Measurements from ENCODE around the gene KRTAP12-2. TPM values are rescaled to one million over a fixed set of nuclear protein-coding genes. Genes with fewer than 3 reads are reported as not detected.
"Not testable (repeated sequence)": the region's sequence is repeated elsewhere in the genome, so short reads cannot be mapped to it uniquely, and the experiment has no call there.

The KRTAP12-2 gene
- total RNA-seq, 1 donor from 2014 or later, result not detected

DNA sequence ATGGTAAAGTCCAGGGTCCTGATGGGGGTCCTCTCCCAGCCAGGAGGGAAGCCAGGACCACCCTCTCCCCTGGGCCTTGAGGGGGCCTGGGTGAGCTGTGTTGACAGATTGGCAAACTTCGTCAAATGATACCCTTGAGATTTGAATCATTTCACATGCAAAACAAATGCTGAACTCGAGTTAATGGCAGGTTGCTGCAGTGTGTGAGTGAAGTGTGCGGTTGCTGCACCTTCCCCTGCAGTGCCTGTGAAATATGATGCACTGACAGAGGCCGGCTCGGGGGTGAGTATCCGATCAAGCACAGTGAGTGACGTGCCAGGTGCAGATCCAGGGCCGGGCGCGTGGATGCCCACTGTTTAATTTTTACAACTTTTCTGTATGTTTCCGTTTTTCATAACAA lies 20.9 kb upstream of the KRTAP12-2 start:
- peak; percentile 34 for DNase-seq (ENCODE audit: low spot score)
- ATAC-seq, result no peak
- intact Hi-C loops (cut with DNase I), result no loop called here

- intact Hi-C loops (cut with DNase I), result no loop called here
- no peak for ATAC-seq
These were observed 20.3 kb upstream of the KRTAP12-2 start for GRCh38 chr21:44686843-44687561.

GRCh38 chr21:44686000-44686781 lies 19.5 kb upstream of the KRTAP12-2 start:
- ATAC-seq (no peak), DNase-seq (ENCODE audit: low spot score) (peak; percentile 31)
- intact Hi-C loops (cut with DNase I), result no loop called here

More at GRCh38 chr21:44686843-44687561, 20.3 kb upstream of the KRTAP12-2 start:
- peak; percentile 36 for DNase-seq (ENCODE audit: low spot score)

- intact Hi-C loops (cut with DNase I); ATAC-seq; DNase-seq (ENCODE audit: low spot score): not testable (repeated sequence)
These were observed 18.3 kb upstream of the KRTAP12-2 start for GRCh38 chr21:44685050-44685449.

- intact Hi-C loops (cut with DNase I), result no loop called here
- ATAC-seq (no peak), DNase-seq (ENCODE audit: low spot score) (peak; percentile 14)
These were observed 17.8 kb upstream of the KRTAP12-2 start for GRCh38 chr21:44684483-44684882.

- DNase-seq (ENCODE audit: low spot score), result peak; percentile 25
- intact Hi-C loops (cut with DNase I), result no loop called here
- ATAC-seq, result no peak
These were observed 17.4 kb upstream of the KRTAP12-2 start for GRCh38 chr21:44684077-44684476.

DNA sequence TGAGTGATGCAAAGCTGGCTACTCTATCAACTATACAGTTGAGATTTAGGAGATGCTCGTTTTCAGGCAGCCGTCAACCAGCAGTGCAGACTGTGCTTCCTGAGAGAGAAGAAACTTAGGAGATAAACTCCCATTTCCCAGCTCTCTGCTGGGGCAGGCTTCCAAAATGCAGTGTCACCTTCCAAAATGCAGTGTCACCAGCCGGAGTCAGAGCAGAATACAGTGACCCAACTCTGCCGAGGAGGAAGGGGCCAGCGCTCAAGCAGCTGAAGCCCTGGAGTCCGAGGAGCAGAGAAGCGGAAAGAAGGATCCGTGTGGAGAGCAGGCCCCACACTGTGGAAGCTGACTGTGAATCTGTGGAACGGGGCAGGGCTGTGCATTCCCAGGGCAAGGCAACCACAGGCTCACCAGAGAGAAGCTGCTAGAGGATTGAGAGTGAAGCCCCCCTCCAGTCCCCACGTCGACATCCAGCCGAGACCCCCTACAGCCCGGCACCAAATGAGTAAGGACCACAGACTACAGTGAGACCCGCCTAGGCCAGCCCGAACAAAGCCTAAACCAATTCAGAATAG lies 15.9 kb upstream of the KRTAP12-2 start:
- ATAC-seq, result no peak
- DNase-seq (ENCODE audit: low spot score), result peak; percentile 19
- intact Hi-C loops (cut with DNase I), result no loop called here

DNA sequence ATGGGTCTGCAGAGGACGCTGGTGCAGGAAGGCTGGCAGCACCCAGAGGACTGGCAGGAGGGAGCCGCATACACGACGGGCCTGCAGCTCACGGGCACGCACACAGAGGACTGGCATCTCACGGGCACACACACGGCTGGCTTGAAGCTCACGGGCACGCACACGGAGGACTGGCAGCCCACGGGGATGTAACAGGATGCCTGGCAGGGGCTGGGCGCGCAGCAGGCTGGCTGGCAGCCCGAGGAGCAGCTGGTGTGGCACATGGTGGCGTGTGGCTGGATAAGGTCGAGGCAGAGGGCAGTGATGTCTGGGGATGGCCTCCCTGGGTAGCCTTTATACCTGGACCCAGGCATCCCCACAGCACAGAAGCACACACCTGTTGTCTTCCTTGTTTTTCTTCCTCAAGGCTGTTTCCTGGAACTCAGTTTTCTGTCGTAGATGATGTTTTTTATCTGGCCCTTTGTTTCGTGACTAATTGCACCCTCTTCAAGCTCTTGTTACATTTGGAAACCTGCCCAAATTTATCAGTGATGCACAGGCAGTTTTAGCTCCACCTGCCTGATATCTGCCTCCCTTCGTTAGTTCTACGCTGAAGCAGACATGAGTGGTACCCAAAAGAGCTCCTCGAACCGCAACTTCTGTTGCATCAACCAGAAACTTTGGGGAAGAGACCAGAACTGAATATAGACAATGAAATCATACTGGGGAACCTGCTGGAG lies 15.3 kb upstream of the KRTAP12-2 start, which contains the start of gene KRTAP12-1:
Gene KRTAP12-1 (minus strand): TSS at position 303 of the 719 bp plus-strand sequence. CDS start 40 bp downstream, at position 263.
- ATAC-seq (no peak), DNase-seq (ENCODE audit: low spot score) (no peak)
- intact Hi-C loops (cut with DNase I), result no loop called here

DNA sequence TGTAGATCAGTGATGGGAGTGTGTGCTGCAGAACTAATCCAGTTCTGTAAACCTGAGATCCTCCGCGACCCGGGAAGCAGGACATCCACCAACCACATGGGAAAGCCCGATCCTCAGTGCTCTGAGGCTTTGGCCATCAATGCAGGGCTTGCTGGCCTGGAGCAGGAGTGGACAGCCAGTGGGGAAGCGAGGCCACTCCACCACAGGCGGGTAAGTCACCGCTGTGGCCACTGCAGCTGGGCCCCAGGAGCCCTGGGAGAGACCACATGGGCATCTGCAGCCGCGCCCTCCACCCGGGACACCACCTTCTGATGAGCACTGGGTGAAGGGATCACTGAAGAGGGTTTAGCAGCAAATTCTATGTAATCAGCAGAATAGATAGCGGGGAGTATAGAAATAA lies 14.4 kb upstream of the KRTAP12-2 start:
- intact Hi-C loops (cut with DNase I), result no loop called here
- DNase-seq (ENCODE audit: low spot score) (peak; percentile 19), ATAC-seq (no peak)

DNA sequence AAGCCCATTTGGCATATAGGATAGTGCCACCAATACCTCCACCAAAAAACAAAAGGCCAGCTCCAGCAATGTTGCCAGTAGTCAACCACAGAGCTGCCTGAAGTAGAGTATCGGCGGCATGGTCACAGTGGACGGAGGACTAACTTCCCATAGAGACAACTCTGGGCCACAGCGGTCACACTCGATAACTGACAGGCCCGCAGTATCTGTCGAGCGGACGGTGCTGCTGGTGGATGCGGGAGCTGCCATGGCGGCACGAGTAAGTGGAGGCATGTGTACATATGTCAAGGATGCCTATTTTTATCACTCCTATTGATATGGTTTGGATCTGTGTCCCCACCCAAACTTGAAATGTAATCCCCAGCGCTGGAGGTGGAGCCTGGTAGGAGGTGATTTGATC lies 11.2 kb upstream of the KRTAP12-2 start:
- intact Hi-C loops (cut with DNase I), result no loop called here
- DNase-seq (ENCODE audit: low spot score) (peak; percentile 23), ATAC-seq (no peak)

DNA sequence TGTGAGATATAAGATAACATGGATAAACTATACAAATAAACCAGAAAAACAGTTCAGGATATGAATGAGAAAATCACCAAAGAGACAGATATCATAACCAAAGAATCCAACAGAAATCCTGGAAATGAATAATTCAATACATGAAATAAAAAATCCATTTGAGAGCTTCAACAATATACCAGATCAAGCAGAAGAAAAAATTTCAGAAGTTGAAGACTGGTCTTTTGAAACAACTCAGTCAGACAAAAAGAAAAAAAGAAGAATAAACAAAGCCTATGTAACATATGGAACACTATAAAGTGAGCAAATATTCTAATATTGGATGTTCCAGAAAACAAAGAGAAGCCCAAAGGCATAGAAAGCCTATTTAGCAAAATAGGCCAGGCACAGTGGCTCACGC lies 5.2 kb upstream of the KRTAP12-2 start:
- no peak for DNase-seq (ENCODE audit: low spot score)
- ATAC-seq, result no peak
- intact Hi-C loops (cut with DNase I), result no loop called here

DNA sequence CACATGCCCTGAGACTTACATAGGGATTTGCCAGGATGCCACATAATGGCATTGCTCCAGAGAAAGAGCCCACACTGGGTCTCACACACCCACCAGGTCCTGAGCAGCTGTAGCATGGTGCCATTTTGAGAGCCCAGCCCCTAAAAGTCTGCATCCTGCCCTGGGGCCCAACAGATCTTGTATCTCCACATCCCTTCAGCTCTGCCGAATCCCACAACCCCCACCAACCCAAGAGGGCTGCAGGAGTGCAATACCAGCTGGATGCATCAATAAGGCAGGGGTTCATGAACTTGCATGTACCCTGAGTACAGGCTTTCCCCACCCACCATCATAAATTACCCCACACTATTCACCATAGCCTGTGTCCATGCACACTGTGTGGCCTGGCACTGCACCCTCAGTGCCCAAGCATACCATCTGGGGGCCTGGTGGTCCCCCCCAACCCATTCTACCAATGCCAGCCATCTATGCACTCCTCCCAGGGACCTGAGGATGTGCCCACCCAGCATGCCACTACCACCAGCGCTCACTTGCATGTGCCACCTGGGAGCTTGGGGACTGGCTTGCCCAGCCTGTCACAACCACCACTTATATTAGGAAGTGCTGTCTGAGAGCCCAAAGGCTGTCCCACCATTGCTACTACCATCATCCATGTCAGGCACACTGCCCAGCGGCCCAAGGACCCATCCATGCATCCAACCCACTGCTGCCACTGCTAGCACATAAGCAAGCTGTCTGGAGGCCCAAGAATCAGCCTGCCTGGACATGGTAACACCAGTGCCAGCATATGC lies 4.1 kb upstream of the KRTAP12-2 start:
- intact Hi-C loops (cut with DNase I), result no loop called here
- no peak for ATAC-seq
- peak; percentile 23 for DNase-seq (ENCODE audit: low spot score)

- DNase-seq (ENCODE audit: low spot score) (no peak), ATAC-seq (no peak)
- intact Hi-C loops (cut with DNase I), result no loop called here
These were observed 885 bp upstream of the KRTAP12-2 start for GRCh38 chr21:44667612-44668011.

- DNase-seq (ENCODE audit: low spot score), result peak; percentile 19
- intact Hi-C loops (cut with DNase I), result no loop called here
These were observed 2.0 kb downstream of the KRTAP12-2 start for GRCh38 chr21:44664691-44665090.

DNA sequence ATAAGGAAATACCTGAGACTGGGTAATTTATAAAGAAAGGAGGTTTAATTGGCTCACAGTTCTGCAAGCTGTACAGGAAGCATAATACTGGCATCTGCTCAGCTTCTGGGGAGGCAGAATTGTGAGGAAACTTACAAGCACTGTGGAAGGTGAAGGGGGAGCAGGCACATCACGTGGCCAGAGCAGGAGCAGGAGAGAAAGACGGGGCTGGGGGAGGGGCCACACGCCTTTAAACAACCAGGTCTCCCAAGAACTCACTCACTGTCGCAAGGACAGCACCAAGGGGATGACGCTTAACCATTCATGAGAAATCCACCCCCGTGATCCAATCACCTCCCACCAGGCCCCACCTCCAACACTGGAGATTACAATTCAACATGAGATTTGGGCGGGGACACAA lies 5.2 kb downstream of the KRTAP12-2 start:
- intact Hi-C loops (cut with DNase I); ATAC-seq: not testable (repeated sequence)
- peak; percentile 15 for DNase-seq (ENCODE audit: low spot score)

More at GRCh38 chr21:44664691-44665090, 2.0 kb downstream of the KRTAP12-2 start:
- ATAC-seq, result no peak

- intact Hi-C loops (cut with DNase I), result no loop called here
- ATAC-seq (no peak), DNase-seq (ENCODE audit: low spot score) (peak; percentile 17)
These were observed 7.7 kb downstream of the KRTAP12-2 start for GRCh38 chr21:44658913-44659595.

- ATAC-seq (no peak), DNase-seq (ENCODE audit: low spot score) (no peak)
- intact Hi-C loops (cut with DNase I), result no loop called here
These were observed 8.2 kb downstream of the KRTAP12-2 start for GRCh38 chr21:44658541-44658910.

Data from sciatic nerve (tissue), 2 donors.